ENCODE results near the gene MECR. TPM values are rescaled to one million over a fixed set of nuclear protein-coding genes. Genes with fewer than 3 reads are reported as not detected.

The MECR gene
- total RNA-seq, 1 donor from 2014 or later = 11.7 TPM

DNA sequence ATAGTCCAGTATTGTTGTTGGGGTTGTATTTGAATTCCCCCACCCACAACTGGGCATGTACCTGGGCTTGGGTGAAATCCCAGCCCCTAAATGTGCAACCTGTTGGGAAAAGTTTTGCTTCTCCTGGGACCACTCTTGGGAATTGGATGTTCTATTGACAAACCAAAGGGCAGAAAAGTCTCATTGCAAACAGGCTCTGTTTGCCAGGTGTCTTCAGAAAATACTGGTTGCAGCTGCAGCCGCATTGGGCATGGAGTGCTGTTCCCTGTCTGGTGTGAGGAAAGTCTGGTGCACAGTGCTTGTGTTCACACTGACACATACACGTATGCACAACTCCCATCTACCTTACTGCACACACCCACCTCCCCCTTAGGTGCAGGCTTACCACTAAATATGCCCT lies 17.7 kb upstream of the MECR start:
- Histone ChIP-seq H4K20me1 (ENCODE audit: low read depth) (peaks cover 13% of the 10 kb centered on the region), H3K9ac (no peak overlapping the region), H3K9me3 (ENCODE audit: low read depth) (no peaks in the 10 kb centered on the region), H3K4me1 (peaks cover 32% of the 10 kb centered on the region), H3K27me3 (no peaks in the 10 kb centered on the region), H3K4me3 (no peak overlapping the region), H3K27ac (no peak overlapping the region), H3K79me2 (ENCODE audit: low read depth) (peaks cover 11% of the 10 kb centered on the region), H2AFZ (replicated peaks) (no peak overlapping the region), H3K4me2 (no peak overlapping the region), H3F3A (ENCODE audit: low read depth) (peaks cover 10% of the 10 kb centered on the region), H3K36me3 (no peaks in the 10 kb centered on the region)
- H3K4me1 Mint-ChIP-seq = peaks cover 52% of the 10 kb centered on the region
- no peaks in the 10 kb centered on the region for H3K9me3 Mint-ChIP-seq
- peaks cover 5% of the 10 kb centered on the region for H3K27me3 Mint-ChIP-seq (ENCODE audit: insufficient read depth, low read depth)
- no peak for DNase-seq (ENCODE audit: low spot score)
- H3K27ac Mint-ChIP-seq = peak overlapping the region; percentile 92
- no peaks in the 10 kb centered on the region for H3K36me3 Mint-ChIP-seq
- TF ChIP-seq, protein P1, sequence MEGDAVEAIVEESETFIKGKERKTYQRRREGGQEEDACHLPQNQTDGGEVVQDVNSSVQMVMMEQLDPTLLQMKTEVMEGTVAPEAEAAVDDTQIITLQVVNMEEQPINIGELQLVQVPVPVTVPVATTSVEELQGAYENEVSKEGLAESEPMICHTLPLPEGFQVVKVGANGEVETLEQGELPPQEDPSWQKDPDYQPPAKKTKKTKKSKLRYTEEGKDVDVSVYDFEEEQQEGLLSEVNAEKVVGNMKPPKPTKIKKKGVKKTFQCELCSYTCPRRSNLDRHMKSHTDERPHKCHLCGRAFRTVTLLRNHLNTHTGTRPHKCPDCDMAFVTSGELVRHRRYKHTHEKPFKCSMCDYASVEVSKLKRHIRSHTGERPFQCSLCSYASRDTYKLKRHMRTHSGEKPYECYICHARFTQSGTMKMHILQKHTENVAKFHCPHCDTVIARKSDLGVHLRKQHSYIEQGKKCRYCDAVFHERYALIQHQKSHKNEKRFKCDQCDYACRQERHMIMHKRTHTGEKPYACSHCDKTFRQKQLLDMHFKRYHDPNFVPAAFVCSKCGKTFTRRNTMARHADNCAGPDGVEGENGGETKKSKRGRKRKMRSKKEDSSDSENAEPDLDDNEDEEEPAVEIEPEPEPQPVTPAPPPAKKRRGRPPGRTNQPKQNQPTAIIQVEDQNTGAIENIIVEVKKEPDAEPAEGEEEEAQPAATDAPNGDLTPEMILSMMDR (IDR thresholded peaks at IDR 0.05) = no peak
- TF ChIP-seq EZH2 (IDR thresholded peaks at IDR 0.05) (no peak), EZH2phosphoT487 (IDR thresholded peaks at IDR 0.05) (no peak)
- peak overlapping the region; percentile 50 for H3K4me3 Mint-ChIP-seq

- Histone ChIP-seq H3F3A (ENCODE audit: low read depth) (peaks cover 10% of the 10 kb centered on the region), H3K4me2 (no peak overlapping the region), H3K9ac (no peak overlapping the region), H3K27me3 (no peaks in the 10 kb centered on the region), H3K4me3 (no peak overlapping the region), H2AFZ (replicated peaks) (no peak overlapping the region), H3K27ac (no peak overlapping the region), H4K20me1 (ENCODE audit: low read depth) (peaks cover 13% of the 10 kb centered on the region), H3K9me3 (ENCODE audit: low read depth) (no peaks in the 10 kb centered on the region), H3K79me2 (ENCODE audit: low read depth) (peaks cover 11% of the 10 kb centered on the region), H3K4me1 (peaks cover 32% of the 10 kb centered on the region), H3K36me3 (no peaks in the 10 kb centered on the region)
- Mint-ChIP-seq H3K27ac (peak overlapping the region; percentile 91), H3K4me1 (peaks cover 52% of the 10 kb centered on the region), H3K36me3 (no peaks in the 10 kb centered on the region), H3K4me3 (peak overlapping the region; percentile 75), H3K27me3 (ENCODE audit: insufficient read depth, low read depth) (peaks cover 5% of the 10 kb centered on the region), H3K9me3 (no peaks in the 10 kb centered on the region)
- TF ChIP-seq EZH2 (IDR thresholded peaks at IDR 0.05) = no peak
- TF ChIP-seq, protein P1 (IDR thresholded peaks at IDR 0.05) = no peak
- TF ChIP-seq EZH2phosphoT487 (IDR thresholded peaks at IDR 0.05) = no peak
- no peak for DNase-seq (ENCODE audit: low spot score)
These were observed 17.0 kb upstream of the MECR start for GRCh38 chr1:29247571-29248273.

GRCh38 chr1:29247044-29247443 lies 16.3 kb upstream of the MECR start:
- TF ChIP-seq, protein P1 (IDR thresholded peaks at IDR 0.05) = no peak
- TF ChIP-seq EZH2phosphoT487 (IDR thresholded peaks at IDR 0.05) (no peak), EZH2 (IDR thresholded peaks at IDR 0.05) (no peak)
- Histone ChIP-seq H3K27me3 (no peaks in the 10 kb centered on the region), H3K36me3 (no peaks in the 10 kb centered on the region), H3K9me3 (ENCODE audit: low read depth) (no peaks in the 10 kb centered on the region), H3K4me1 (peaks cover 32% of the 10 kb centered on the region), H3K4me2 (no peak overlapping the region), H3K79me2 (ENCODE audit: low read depth) (peaks cover 11% of the 10 kb centered on the region), H3K9ac (no peak overlapping the region), H4K20me1 (ENCODE audit: low read depth) (peaks cover 13% of the 10 kb centered on the region), H2AFZ (replicated peaks) (no peak overlapping the region), H3K27ac (no peak overlapping the region), H3F3A (ENCODE audit: low read depth) (peaks cover 10% of the 10 kb centered on the region), H3K4me3 (no peak overlapping the region)
- peaks cover 5% of the 10 kb centered on the region for H3K27me3 Mint-ChIP-seq (ENCODE audit: insufficient read depth, low read depth)
- H3K27ac Mint-ChIP-seq = no peak overlapping the region
- no peak for DNase-seq (ENCODE audit: low spot score)
- H3K4me1 Mint-ChIP-seq = peaks cover 52% of the 10 kb centered on the region
- no peak overlapping the region for H3K4me3 Mint-ChIP-seq
- no peaks in the 10 kb centered on the region for H3K9me3 Mint-ChIP-seq
- no peaks in the 10 kb centered on the region for H3K36me3 Mint-ChIP-seq

All from neural progenitor cell (in vitro differentiated cells).